ENCODE measurements around the gene RDH5.

The RDH5 gene

DNA sequence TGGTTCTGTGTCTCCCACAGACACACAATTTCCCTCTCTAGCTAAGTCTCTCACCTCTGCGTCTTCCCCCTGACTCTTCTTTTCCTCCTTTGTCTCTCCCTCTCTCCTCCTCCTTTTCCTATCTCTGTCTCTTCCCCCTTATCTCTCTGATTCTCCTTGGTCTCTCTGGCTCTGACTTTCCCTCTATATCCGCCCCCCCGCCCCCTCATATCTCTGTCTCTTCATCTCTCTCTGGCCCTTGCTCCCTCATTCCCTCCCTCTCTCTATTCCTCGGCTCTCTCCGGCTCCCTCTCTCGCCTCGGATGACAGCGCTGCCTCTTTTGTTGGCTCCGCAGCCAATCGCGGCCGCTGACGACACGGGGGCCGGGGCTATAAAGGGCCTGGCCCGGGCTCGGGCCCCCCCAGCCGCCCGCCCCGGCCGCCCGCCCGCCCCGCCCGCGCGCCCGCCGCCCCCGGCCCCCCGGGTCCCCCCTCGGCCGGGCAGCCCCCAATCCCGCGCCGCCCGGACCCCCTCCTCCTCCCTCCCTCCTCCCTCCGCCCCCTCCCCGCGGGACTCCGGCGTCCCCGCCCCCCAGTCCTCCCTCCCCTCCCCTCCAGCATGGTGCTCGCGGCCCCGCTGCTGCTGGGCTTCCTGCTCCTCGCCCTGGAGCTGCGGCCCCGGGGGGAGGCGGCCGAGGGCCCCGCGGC, 22.7 kb downstream of the RDH5 start, which contains the start of gene GDF11:
Gene GDF11 (plus strand): TSS at position 404 of the 687 bp plus-strand sequence. CDS start 195 bp downstream, at position 599.
- Histone ChIP-seq H2AFZ (ENCODE audit: low read length) (peak within 1 kb of the TSS; percentile 82), H3K9me2 (replicated peaks; ENCODE audit: low read depth, low read length) (no peaks in the 10 kb centered on the region), H3K4me3 (ENCODE audit: low read length, poor library complexity, severe bottlenecking) (peak within 1 kb of the TSS; percentile 85), H3K36me3 (ENCODE audit: insufficient read depth, low read length) (peaks cover 2% of the 10 kb centered on the region; the same call in 1 of the 2 replicates), H3K9me3 (ENCODE audit: insufficient read depth, low read depth, low read length) (no peaks in the 10 kb centered on the region), H4K20me1 (ENCODE audit: insufficient read depth, low read length, poor library complexity, severe bottlenecking) (peaks cover 19% of the 10 kb centered on the region), H3K4me2 (ENCODE audit: low read depth, low read length, poor library complexity, severe bottlenecking) (peak within 1 kb of the TSS; percentile 94), H3K79me2 (ENCODE audit: insufficient read depth, low read length) (peaks cover 33% of the 10 kb centered on the region), H3F3A (ENCODE audit: low read depth) (peaks cover 3% of the 10 kb centered on the region; the same call in 1 of the 2 replicates), H3K4me1 (ENCODE audit: insufficient read depth, low read length, poor library complexity, severe bottlenecking) (peaks cover 41% of the 10 kb centered on the region), H3K9ac (ENCODE audit: low read depth, low read length, poor library complexity, severe bottlenecking) (peak within 1 kb of the TSS; percentile 86), H3K27me3 (ENCODE audit: insufficient read depth, low read length, poor library complexity, severe bottlenecking) (no peaks in the 10 kb centered on the region)
- TF ChIP-seq, protein P1, sequence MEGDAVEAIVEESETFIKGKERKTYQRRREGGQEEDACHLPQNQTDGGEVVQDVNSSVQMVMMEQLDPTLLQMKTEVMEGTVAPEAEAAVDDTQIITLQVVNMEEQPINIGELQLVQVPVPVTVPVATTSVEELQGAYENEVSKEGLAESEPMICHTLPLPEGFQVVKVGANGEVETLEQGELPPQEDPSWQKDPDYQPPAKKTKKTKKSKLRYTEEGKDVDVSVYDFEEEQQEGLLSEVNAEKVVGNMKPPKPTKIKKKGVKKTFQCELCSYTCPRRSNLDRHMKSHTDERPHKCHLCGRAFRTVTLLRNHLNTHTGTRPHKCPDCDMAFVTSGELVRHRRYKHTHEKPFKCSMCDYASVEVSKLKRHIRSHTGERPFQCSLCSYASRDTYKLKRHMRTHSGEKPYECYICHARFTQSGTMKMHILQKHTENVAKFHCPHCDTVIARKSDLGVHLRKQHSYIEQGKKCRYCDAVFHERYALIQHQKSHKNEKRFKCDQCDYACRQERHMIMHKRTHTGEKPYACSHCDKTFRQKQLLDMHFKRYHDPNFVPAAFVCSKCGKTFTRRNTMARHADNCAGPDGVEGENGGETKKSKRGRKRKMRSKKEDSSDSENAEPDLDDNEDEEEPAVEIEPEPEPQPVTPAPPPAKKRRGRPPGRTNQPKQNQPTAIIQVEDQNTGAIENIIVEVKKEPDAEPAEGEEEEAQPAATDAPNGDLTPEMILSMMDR (conservative IDR thresholded peaks at IDR 0.05; ENCODE audit: low read length): no peak
- TF ChIP-seq EZH2phosphoT487 (IDR thresholded peaks at IDR 0.05; ENCODE audit: borderline replicate concordance): no peak

- no peak for TF ChIP-seq EZH2phosphoT487 (IDR thresholded peaks at IDR 0.05; ENCODE audit: borderline replicate concordance)
- Histone ChIP-seq H3K9me3 (ENCODE audit: insufficient read depth, low read depth, low read length) (no peaks in the 10 kb centered on the region), H3K9ac (ENCODE audit: low read depth, low read length, poor library complexity, severe bottlenecking) (peak overlapping the region; percentile 86), H3K4me3 (ENCODE audit: low read length, poor library complexity, severe bottlenecking) (peak overlapping the region; percentile 85), H2AFZ (ENCODE audit: low read length) (peak overlapping the region; percentile 44; the same call in 1 of the 2 replicates), H3K4me1 (ENCODE audit: insufficient read depth, low read length, poor library complexity, severe bottlenecking) (peaks cover 40% of the 10 kb centered on the region), H3K27me3 (ENCODE audit: insufficient read depth, low read length, poor library complexity, severe bottlenecking) (no peaks in the 10 kb centered on the region), H3K79me2 (ENCODE audit: insufficient read depth, low read length) (peaks cover 41% of the 10 kb centered on the region), H3K9me2 (replicated peaks; ENCODE audit: low read depth, low read length) (no peaks in the 10 kb centered on the region), H4K20me1 (ENCODE audit: insufficient read depth, low read length, poor library complexity, severe bottlenecking) (peaks cover 26% of the 10 kb centered on the region), H3K4me2 (ENCODE audit: low read depth, low read length, poor library complexity, severe bottlenecking) (peak overlapping the region; percentile 94), H3K36me3 (ENCODE audit: insufficient read depth, low read length) (peaks cover 8% of the 10 kb centered on the region; the same call in 1 of the 2 replicates), H3F3A (ENCODE audit: low read depth) (peaks cover 3% of the 10 kb centered on the region; the same call in 1 of the 2 replicates)
Observed at GRCh38 chr12:55743406-55744339, 23.5 kb downstream of the RDH5 start.

DNA sequence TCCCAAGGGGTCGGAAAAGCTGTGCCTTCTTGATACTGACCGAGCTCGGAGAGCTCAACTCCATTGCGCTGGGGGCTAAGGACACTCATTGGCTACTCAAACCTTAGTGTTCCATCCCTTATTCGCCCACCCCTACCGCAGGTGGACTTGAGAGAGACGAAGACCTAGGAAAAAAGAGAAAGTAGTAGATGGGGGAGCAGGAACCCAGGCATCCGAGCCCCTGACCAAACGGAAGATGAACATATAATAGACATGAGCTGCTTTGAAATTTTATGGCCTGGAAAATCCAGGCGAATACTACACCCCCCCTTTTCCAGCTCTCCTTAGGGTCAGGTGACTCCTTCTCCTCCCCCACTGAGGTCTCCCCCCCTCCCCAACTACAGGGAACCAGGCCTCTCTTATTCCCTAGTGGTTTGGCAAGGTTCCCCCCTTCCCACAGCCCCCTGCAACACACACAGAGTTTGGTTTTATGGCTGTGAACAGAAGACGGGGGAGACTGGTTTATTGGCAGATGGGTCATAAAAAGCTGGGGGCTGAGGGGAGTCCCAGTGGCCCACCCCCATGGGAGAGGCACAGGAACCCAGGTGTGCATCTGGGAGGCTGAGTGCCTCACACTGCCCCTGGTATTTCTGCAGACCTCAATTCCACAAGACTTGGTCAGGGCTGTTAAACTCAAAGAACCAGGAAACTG, 24.3 kb downstream of the RDH5 start:
- peaks cover 33% of the 10 kb centered on the region for H4K20me1 ChIP-seq (ENCODE audit: insufficient read depth, low read length, poor library complexity, severe bottlenecking)
- peak overlapping the region; percentile 44; the same call in 1 of the 2 replicates for H2AFZ ChIP-seq (ENCODE audit: low read length)
- H3K4me1 ChIP-seq (ENCODE audit: insufficient read depth, low read length, poor library complexity, severe bottlenecking): peaks cover 40% of the 10 kb centered on the region
- peak overlapping the region; percentile 94 for H3K4me2 ChIP-seq (ENCODE audit: low read depth, low read length, poor library complexity, severe bottlenecking)
- no peaks in the 10 kb centered on the region for H3K9me3 ChIP-seq (ENCODE audit: insufficient read depth, low read depth, low read length)
- H3K27me3 ChIP-seq (ENCODE audit: insufficient read depth, low read length, poor library complexity, severe bottlenecking): no peaks in the 10 kb centered on the region
- H3F3A ChIP-seq (ENCODE audit: low read depth): peaks cover 3% of the 10 kb centered on the region; the same call in 1 of the 2 replicates
- peak overlapping the region; percentile 86 for H3K9ac ChIP-seq (ENCODE audit: low read depth, low read length, poor library complexity, severe bottlenecking)
- peaks cover 49% of the 10 kb centered on the region for H3K79me2 ChIP-seq (ENCODE audit: insufficient read depth, low read length)
- H3K9me2 ChIP-seq (replicated peaks; ENCODE audit: low read depth, low read length): no peaks in the 10 kb centered on the region
- H3K4me3 ChIP-seq (ENCODE audit: low read length, poor library complexity, severe bottlenecking): peak overlapping the region; percentile 85
- TF ChIP-seq, protein P1 (conservative IDR thresholded peaks at IDR 0.05; ENCODE audit: low read length): no peak
- no peak for TF ChIP-seq EZH2phosphoT487 (IDR thresholded peaks at IDR 0.05; ENCODE audit: borderline replicate concordance)
- H3K36me3 ChIP-seq (ENCODE audit: insufficient read depth, low read length): peaks cover 16% of the 10 kb centered on the region; the same call in 1 of the 2 replicates

All from Loucy (cell line).